HPDE6-E6E7 (cell line): ENCODE measurements around the gene SH2D3A.
"Not testable (repeated sequence)": the region's sequence is repeated elsewhere in the genome, so short reads cannot be mapped to it uniquely, and the experiment has no call there.

Experiments
- DNase-seq: peaks from one replicate; pipeline ENCODE4 v3.0.0; 2011; ENCODE audit warnings: missing footprints; ENCODE audit errors: extremely low spot score

SH2D3A gene

GRCh38 chr19:6761053-6761676 is 6.1 kb downstream of the SH2D3A start:
- DNase-seq = no peak

GRCh38 chr19:6760606-6761005 is 6.6 kb downstream of the SH2D3A start:
- no peak for DNase-seq

- no peak for DNase-seq
Observed at GRCh38 chr19:6754653-6755463, 12.4 kb downstream of the SH2D3A start.

- DNase-seq = no peak
Observed at GRCh38 chr19:6754136-6754535, 13.1 kb downstream of the SH2D3A start.

- DNase-seq = peak; percentile 58
Observed at GRCh38 chr19:6753178-6754031, 13.8 kb downstream of the SH2D3A start.

- DNase-seq = no peak
Observed at GRCh38 chr19:6752256-6753177, 14.7 kb downstream of the SH2D3A start.

GRCh38 chr19:6751189-6751588 is 16.0 kb downstream of the SH2D3A start:
- DNase-seq = no peak

- no peak for DNase-seq
Observed at GRCh38 chr19:6750062-6750461, 17.2 kb downstream of the SH2D3A start.

- DNase-seq = not testable (repeated sequence)
Observed at GRCh38 chr19:6748543-6748942, 18.7 kb downstream of the SH2D3A start.

GRCh38 chr19:6745965-6746364 is 21.3 kb downstream of the SH2D3A start:
- no peak for DNase-seq

GRCh38 chr19:6744381-6745301 is 22.6 kb downstream of the SH2D3A start:
- peak; percentile 69 for DNase-seq

GRCh38 chr19:6743714-6744380 is 23.4 kb downstream of the SH2D3A start:
- no peak for DNase-seq

GRCh38 chr19:6743066-6743465 is 24.2 kb downstream of the SH2D3A start:
- DNase-seq = no peak

GRCh38 chr19:6740589-6741343 is 26.5 kb downstream of the SH2D3A start:
- DNase-seq = no peak

GRCh38 chr19:6739883-6740588 is 27.2 kb downstream of the SH2D3A start:
- DNase-seq = no peak

- peak; percentile 55 for DNase-seq
Observed at GRCh38 chr19:6739390-6739882, 27.8 kb downstream of the SH2D3A start, which contains the start of gene TRIP10. TRIP10 (plus strand) TSS chr19:6739680; CDS start chr19:6739762, 82 bp downstream.

GRCh38 chr19:6738787-6739389 is 28.3 kb downstream of the SH2D3A start:
- DNase-seq = no peak
